Common myeloid progenitor, CD34-positive (primary cell): ENCODE data around the gene CRYAB.
"Not testable (repeated sequence)": the region's sequence is repeated elsewhere in the genome, so short reads cannot be mapped to it uniquely, and the experiment has no call there.

Source experiments
- CTCF ChIA-PET: fragments of 350-600 bp; sonication (Branson Sonifier 250); formaldehyde crosslinking; loops from one replicate; lab custom pipeline; 2021; ENCODE audit warnings: antibody characterized with exemption; lab: Charles Lee
- POLR2A ChIA-PET: fragments of 350-600 bp; sonication (Branson Sonifier 250); formaldehyde crosslinking; loops from one replicate; lab custom pipeline; 2021; ENCODE audit warnings: antibody characterized with exemption; lab: Charles Lee
- DNase-seq, 3 donors: peaks; one replicate each; pipeline versions ENCODE4 v3.0.0 to v3.0.0-alpha.2; 2013
- H3K27ac ChIP-seq, 2 experiments: 1 replicate in 1 of 2; 2 replicates in 1 of 2; pipeline ENCODE4 v1.7.0; 2013; ENCODE audit warnings: inconsistent platforms in 2 of 2, low read length in 2 of 2, mild to moderate bottlenecking in 2 of 2, low read depth in 1 of 2, moderate library complexity in 1 of 2; ENCODE audit not compliant: severe bottlenecking in 2 of 2, insufficient read depth in 1 of 2, poor library complexity in 1 of 2
- H3K27me3 ChIP-seq, 5 experiments: replicated peaks in 2 of 5; 1 replicate in 3 of 5; 2 replicates in 2 of 5; pipeline versions ENCODE4 v1.6.1 to v1.7.0; 2013; ENCODE audit warnings: low read length in 4 of 5, mild to moderate bottlenecking in 2 of 5, moderate library complexity in 2 of 5, inconsistent platforms in 1 of 5; ENCODE audit not compliant: insufficient read depth in 5 of 5, control insufficient read depth in 4 of 5
- H3K36me3 ChIP-seq, 4 experiments: 1 replicate in 2 of 4; 2 replicates in 2 of 4; pipeline versions ENCODE4 v1.6.1 to v1.7.0; 2013; ENCODE audit warnings: low read length in 3 of 4, control low read depth in 1 of 4, mild to moderate bottlenecking in 1 of 4; ENCODE audit not compliant: control insufficient read depth in 4 of 4, insufficient read depth in 4 of 4
- H3K4me1 ChIP-seq, 4 experiments: 1 replicate in 3 of 4; 2 replicates in 1 of 4; pipeline versions ENCODE4 v1.6.1 to v1.7.1; 2013; ENCODE audit warnings: low read length in 3 of 4, mild to moderate bottlenecking in 3 of 4, control low read depth in 1 of 4, inconsistent platforms in 1 of 4, moderate library complexity in 1 of 4; ENCODE audit not compliant: control insufficient read depth in 4 of 4, insufficient read depth in 4 of 4; ENCODE audit errors: control extremely low read depth in 1 of 4
- H3K4me3 ChIP-seq, 7 experiments: 1 replicate in 4 of 7; 2 replicates in 3 of 7; pipeline versions ENCODE4 v1.5.1 to v1.7.0; 2013; ENCODE audit warnings: mild to moderate bottlenecking in 7 of 7, low read length in 6 of 7, moderate library complexity in 6 of 7, inconsistent platforms in 2 of 7, low read depth in 2 of 7, control low read depth in 1 of 7; ENCODE audit not compliant: insufficient read depth in 4 of 7, control insufficient read depth in 1 of 7; ENCODE audit errors: extremely low read depth in 1 of 7
- H3K9me3 ChIP-seq, 5 experiments: 1 replicate in 4 of 5; 2 replicates in 1 of 5; pipeline versions ENCODE4 v1.6.1 to v1.7.1; 2013; ENCODE audit warnings: low read length in 4 of 5, mild to moderate bottlenecking in 2 of 5, inconsistent platforms in 1 of 5, low read depth in 1 of 5, moderate library complexity in 1 of 5; ENCODE audit not compliant: control insufficient read depth in 4 of 5, insufficient read depth in 2 of 5; ENCODE audit errors: control extremely low read depth in 1 of 5
- WGBS: methylation state at CpG from one replicate; pipeline ENCODE4 v1.1.5; 2013; ENCODE audit not compliant: insufficient coverage; 5-methylcytosine and 5-hydroxymethylcytosine counted together

The CRYAB gene

DNA sequence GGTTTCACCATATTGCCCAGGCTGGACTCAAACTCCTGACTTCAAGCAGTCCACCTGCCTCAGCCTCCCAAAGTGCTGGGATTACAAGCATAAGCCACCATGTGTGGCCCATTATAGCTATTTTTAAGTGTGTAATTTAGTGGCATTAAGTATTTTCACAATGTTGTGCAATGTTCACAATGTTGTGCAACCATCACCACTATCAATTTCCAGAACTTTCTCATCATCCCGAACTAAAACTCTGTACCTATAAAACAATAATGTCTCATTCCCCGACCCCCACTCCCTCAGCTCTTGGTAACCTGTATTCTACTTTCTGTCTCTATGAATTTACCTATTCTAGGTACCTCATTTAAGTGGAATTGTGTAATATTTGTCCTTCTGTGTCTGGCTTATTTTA is 24.7 kb downstream of the CRYAB start:
- WGBS, result no CpG with 5 or more reads among the region's 2 CpGs
- Histone ChIP-seq H3K9me3 (no peaks in the 10 kb centered on the region), H3K36me3 (peaks cover 0 to 3% (median under 1%) of the 10 kb centered on the region in 4 experiments), H3K27ac (no peak overlapping the region), H3K27me3 (no peaks in the 10 kb centered on the region), H3K4me3 (no peak overlapping the region), H3K4me1 (no peaks in the 10 kb centered on the region)
- DNase-seq, result no peak
- CTCF ChIA-PET, result no interaction called here
- POLR2A ChIA-PET, result no interaction called here

DNA sequence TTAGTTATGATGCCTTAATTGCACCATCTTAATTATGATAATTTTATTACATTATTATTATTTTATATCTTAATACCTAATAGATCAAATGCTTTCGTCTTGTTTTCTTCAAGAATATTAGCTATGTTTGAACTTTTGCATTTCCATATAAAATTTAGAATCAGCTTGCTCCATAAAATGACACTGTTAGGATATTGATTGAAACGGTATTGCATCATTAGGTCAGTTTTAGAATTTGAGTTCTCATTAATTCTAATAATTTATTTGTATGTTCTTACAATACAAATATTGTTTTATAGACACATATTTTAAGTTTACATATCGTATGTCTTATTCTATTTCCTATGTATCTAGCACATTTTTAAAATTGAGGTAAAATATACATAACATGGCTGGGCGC is 25.5 kb downstream of the CRYAB start:
- H3K4me1 ChIP-seq, result no peaks in the 10 kb centered on the region
- peaks cover 0 to 3% (median under 1%) of the 10 kb centered on the region in 4 experiments for H3K36me3 ChIP-seq
- WGBS, result 40% methylated on average over 1 of the region's 4 CpGs
- no peak overlapping the region for H3K4me3 ChIP-seq
- no peaks in the 10 kb centered on the region for H3K9me3 ChIP-seq
- CTCF ChIA-PET, result no interaction called here
- DNase-seq, result no peak
- POLR2A ChIA-PET, result no interaction called here
- H3K27me3 ChIP-seq, result no peaks in the 10 kb centered on the region
- H3K27ac ChIP-seq, result no peak overlapping the region

DNA sequence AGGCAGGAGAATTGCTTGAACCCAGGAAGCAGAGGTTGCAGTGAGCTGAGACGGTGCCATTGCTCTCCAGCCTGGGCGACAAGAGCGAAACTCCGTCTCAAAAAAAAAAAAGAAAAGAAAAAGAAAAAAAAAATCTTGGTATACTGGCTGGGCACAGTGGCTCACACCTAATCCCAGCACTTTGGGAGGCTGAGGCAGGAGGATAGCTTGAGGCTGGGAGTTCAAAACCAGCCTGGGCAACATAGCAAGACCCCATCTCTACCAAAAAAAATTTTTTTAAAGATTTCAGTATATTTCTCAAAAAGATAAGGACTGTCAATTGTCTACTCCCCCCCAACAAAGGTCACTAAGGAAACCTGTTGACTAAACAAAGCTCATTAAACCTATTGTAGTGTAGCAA is 26.5 kb downstream of the CRYAB start:
- H3K9me3 ChIP-seq, H3K36me3 ChIP-seq, POLR2A ChIA-PET, H3K27ac ChIP-seq, H3K27me3 ChIP-seq, H3K4me1 ChIP-seq, H3K4me3 ChIP-seq, DNase-seq: not testable (repeated sequence)
- WGBS, result 100% methylated on average over 1 of the region's 4 CpGs
- CTCF ChIA-PET, result interaction anchor here (0.7 kb wide), 2 partner anchors 23 to 97 kb away, joined by 3 read pairs; no protein-coding TSS in a partner anchor

DNA sequence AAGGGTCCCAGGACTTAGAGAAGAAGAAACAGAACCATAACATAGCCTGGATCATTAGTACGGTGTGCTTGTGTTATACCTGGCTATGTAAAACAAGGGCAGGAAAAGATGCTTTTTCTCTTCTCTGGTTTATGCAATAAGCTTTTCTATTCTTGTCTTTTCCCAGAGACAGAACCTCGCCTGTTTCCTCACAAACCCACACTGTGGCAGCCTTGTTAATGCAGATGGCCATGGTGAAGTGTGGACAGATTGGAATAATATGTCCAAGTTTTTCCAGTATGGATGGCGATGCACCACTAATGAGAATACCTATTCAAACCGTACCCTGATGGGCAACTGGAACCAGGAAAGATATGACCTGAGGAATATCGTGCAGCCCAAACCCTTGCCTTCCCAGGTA is 29.4 kb downstream of the CRYAB start:
- ChIA-PET CTCF (interaction anchor here (1.3 to 1.9 kb wide), 5 partner anchors 9 to 100 kb away, joined by 3 to 9 read pairs (median 4); partner anchors contain the start of gene ALG9), POLR2A (no interaction called here)
- Histone ChIP-seq H3K9me3 (no peaks in the 10 kb centered on the region), H3K27me3 (no peaks in the 10 kb centered on the region), H3K4me1 (peaks cover 6 to 15% (median 12%) of the 10 kb centered on the region in 4 experiments), H3K27ac (no peak overlapping the region), H3K4me3 (no peak overlapping the region), H3K36me3 (peaks cover 0 to 3% (median under 1%) of the 10 kb centered on the region in 4 experiments)
- DNase-seq, result no peak
- 100% methylated on average over 4 of the region's 5 CpGs for WGBS

DNA sequence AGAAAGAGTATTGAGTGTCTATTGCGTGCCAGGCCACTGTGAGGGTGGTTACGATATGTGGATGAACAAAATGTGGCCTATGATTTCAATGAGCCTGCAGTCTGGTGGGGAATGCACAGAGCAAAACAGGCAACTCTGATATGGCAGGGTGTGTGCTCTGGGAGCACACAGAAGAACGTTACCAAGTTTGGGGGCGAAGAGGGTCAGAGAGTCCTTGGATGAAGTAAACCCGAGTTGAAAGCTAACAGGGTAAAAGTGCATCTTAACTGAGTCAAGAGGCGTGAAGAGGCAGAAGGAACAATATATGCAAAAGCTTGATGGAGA is 32.0 kb downstream of the CRYAB start:
- Histone ChIP-seq H3K36me3 (peaks cover 8 to 23% (median 13%) of the 10 kb centered on the region in 4 experiments), H3K27ac (peak overlapping the region; percentile 94 to 98), H3K4me3 (peak overlapping the region; percentile 61 to 98 (median 90)), H3K4me1 (peaks cover 6 to 15% (median 12%) of the 10 kb centered on the region in 4 experiments), H3K27me3 (no peaks in the 10 kb centered on the region), H3K9me3 (no peaks in the 10 kb centered on the region)
- DNase-seq, result no peak
- POLR2A ChIA-PET, result interaction anchor here (0.7 kb wide), 1 partner anchor 57 kb away, joined by 3 read pairs; no protein-coding TSS in a partner anchor
- CTCF ChIA-PET, result interaction anchor here (0.7 to 1.0 kb wide), 3 partner anchors 46 to 103 kb away, joined by 3 to 5 read pairs (median 4); no protein-coding TSS in a partner anchor
- WGBS, result 64% methylated on average over 4 of the region's 6 CpGs

DNA sequence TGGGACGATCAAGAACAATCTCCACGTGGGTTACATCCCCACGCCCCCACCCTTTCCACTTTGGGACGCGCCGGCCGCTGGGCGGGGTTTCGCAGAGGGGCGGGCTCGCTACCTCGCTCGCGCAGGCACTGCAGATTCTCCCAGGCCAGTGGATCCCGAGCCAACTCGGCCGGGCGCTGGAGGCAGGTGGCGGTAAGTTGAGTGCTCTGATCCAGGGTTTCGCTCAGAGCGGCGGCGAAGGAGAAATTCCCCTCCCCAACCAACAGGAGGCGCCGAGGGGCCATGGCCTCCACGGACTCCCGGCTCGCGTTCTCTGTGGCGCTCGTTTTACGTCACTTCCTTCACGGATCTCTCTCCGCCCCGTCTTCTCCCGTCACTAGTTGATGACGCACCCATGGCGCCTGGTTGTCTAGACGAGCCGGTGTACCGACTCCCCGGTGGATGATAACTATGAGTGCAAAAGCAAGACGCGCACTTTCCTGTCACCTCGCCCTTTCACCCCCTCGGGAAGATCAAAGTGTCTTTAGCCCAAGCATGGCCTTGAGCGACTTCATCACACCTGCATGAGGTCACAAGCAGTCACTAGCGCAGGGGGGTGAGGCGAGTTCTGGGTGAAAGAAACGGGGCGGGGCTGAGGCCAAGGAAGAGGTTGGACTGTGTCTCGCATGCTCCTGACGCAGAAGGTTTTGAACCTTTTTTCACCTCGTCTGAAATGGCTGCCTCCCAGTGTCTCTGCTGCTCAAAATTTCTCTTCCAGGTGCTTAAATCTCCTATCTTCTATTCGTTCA is 32.5 kb downstream of the CRYAB start, which contains the start of the genes CFAP68 and FDXACB1:
TSS of gene CFAP68 (plus strand) at position 693 of the 788 bp plus-strand sequence. CDS start at position 713, 20 bp downstream.
TSS of gene FDXACB1 (minus strand) at position 317 of the 788 bp plus-strand sequence. CDS start at position 284, 33 bp downstream.
- peak within 1 kb of the TSS; percentile 61 to 98 (median 90) for H3K4me3 ChIP-seq
- DNase-seq, result peak; percentile 98 to 99 (median 99)
- POLR2A ChIA-PET, result no interaction called here
- H3K4me1 ChIP-seq, result peaks cover 6 to 15% (median 12%) of the 10 kb centered on the region in 4 experiments
- H3K9me3 ChIP-seq, result no peaks in the 10 kb centered on the region
- 0% methylated on average over 45 of the region's 55 CpGs for WGBS
- H3K27me3 ChIP-seq, result no peaks in the 10 kb centered on the region
- H3K36me3 ChIP-seq, result peaks cover 8 to 25% (median 13%) of the 10 kb centered on the region in 4 experiments
- CTCF ChIA-PET, result interaction anchor here (0.9 to 1.2 kb wide), 7 partner anchors 14 to 103 kb away, joined by 3 to 5 read pairs (median 3); no protein-coding TSS in a partner anchor
- peak within 1 kb of the TSS; percentile 94 to 98 for H3K27ac ChIP-seq
